Retina (tissue), 1 donor: ENCODE data around the gene LINC01488.

Experiments
- DNase-seq: peaks from one replicate; pipeline ENCODE4 v3.0.0-alpha.2; 2016

LINC01488 gene

DNA sequence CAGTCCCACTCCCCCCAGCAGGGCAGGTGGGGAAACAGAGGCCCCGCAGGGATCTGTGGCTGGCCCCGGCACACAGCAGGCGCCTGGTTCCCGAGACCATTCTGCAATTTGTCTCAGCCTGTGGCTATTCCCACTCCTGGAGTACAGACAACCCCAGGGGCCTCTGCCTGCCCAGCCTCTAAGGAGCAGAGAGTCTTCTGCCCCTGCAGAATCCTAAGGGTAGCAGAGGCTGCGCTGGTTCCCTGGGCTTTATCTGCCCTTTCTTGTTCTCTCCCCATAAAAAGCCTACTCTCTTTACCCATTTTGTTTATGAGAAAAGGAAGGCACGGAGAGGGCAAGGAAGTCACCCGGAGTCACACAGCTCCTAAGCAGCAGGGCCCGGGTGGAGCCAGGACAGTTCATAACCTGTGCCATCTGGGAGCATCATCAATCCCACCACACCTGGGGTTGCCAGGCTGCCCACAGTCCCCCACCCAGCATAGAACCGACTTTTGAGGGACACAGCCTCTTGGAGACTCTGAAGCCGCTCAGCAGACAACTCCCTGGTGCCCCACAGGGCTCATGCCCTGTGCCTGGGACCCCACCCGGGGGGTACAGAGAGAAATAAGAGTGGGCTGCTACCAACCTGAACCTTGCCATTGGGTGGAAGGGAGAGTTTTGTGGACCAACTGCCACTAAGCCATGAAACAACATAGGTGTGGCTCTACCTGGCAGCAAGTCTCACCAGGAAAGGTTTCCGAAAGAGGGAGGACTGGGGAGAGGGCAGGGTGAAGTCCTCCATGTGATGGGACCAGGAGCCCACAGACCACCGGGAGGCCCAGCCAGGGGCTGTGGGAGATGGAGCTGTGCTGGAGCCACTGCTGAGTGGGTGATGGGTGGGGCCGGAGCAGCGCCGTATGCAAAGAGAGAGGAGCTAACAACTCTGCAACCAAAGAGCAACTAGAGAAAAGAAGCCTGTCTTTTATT, 17.2 kb upstream of the LINC01488 start:
- no peak for DNase-seq

- no peak for DNase-seq
These were observed 16.0 kb upstream of the LINC01488 start for GRCh38 chr11:69465236-69466000.

GRCh38 chr11:69466039-69466438, 15.4 kb upstream of the LINC01488 start:
- DNase-seq: no peak

DNA sequence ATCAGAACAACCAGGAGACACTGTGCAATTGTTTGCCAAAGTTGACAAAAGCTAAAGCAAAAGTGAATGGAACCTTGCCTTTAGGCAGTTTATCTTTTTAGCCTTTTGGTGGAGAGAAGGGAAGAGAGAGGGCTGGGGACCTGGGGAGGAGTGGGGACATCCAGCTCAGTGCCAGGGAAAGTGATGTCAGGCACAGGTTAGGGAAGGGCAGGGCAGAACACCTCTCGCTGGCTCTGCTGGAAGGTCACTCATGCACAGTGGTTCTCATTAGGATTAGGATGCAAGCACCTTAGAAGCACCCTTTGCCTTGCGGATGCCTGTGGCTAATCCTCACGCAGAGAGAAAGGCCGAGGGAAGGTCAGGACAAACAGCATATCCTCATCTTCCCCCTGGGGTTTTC, 14.3 kb upstream of the LINC01488 start:
- DNase-seq: no peak

DNA sequence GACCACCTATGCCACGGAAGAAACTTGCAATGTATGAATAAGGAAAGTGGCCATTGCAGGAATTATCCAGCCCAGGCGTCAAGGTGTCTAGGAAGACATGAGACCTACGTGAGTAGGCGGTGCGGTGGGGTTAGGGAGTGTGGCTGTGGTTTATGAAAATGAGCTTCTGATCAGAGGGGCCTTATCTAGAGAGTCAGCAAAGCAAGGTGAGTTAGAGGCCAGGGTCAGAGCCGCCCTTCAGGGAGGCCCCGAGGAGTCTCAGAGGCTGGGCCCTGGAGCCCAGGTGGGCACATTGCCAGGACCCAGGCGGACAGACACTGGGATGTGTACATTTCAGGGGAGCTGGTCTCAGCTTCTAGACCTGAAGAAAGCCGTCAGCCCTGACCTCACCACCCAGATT, 13.8 kb upstream of the LINC01488 start:
- no peak for DNase-seq

GRCh38 chr11:69468221-69468620, 13.2 kb upstream of the LINC01488 start:
- no peak for DNase-seq

DNA sequence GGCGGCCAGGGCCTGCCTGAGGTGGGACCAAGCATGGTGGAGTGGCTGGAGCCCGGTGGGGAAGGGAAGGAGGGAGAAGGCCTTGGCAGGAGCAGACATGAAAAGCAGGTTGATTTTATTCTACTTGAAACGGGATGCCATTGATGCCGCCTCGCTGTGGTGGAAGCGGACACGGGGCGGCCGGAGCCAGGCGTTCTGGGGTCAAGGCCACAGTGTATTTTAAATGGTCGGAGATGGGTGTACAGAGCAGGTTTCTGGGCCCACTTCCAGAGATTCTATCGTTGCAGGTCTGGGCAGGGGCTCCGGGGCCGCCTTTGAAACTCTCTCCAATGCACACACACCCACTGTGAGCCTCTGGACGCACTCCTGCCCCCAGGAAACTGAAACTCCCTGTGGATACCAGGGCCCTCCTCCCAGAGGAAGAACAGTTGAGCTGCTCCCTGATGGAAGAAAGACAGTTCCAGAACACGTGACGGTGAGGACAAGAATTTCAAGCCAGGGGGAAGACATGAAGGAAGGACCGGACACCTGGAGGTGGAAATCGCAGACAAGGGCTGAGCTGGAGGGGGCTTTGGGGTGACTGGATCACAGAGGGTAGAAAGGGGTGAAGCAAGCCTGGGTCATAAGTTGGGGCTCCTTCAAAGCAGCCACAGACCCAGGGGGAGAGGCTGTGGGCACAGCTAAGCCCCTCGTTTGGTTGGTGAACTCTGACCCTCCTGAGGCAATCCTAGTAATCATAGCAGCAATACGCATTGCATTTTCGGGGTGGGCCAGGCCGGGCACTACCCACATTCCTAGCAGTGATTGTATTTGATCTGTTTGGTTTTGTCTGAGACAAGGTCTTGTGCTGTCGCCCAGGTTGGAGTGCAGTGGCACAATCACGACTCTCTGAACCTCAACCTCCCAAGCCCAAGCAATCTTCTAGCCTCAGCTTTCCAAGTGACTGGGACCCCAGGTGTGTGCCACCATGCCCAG, 12.3 kb upstream of the LINC01488 start:
- DNase-seq: no peak

DNA sequence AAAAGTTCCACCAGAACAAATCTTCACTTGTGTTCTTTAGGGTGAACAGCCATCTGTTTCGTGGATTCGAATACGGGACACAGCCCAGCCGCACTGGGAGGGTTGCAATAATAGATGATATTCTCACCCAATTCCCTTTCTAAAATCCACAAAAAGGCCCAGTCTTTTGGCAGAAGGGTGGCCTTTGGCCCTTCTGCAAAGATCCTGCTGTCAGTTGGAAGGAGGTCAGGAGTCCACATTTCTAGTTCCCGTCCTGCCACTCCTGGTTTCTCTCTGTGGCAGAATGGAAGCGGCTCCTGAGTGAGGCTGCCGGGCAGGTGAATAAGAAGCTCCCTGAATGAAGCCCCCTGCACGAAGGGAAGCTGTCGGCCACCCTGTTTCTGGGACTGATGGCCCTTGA, 11.2 kb upstream of the LINC01488 start:
- no peak for DNase-seq

DNA sequence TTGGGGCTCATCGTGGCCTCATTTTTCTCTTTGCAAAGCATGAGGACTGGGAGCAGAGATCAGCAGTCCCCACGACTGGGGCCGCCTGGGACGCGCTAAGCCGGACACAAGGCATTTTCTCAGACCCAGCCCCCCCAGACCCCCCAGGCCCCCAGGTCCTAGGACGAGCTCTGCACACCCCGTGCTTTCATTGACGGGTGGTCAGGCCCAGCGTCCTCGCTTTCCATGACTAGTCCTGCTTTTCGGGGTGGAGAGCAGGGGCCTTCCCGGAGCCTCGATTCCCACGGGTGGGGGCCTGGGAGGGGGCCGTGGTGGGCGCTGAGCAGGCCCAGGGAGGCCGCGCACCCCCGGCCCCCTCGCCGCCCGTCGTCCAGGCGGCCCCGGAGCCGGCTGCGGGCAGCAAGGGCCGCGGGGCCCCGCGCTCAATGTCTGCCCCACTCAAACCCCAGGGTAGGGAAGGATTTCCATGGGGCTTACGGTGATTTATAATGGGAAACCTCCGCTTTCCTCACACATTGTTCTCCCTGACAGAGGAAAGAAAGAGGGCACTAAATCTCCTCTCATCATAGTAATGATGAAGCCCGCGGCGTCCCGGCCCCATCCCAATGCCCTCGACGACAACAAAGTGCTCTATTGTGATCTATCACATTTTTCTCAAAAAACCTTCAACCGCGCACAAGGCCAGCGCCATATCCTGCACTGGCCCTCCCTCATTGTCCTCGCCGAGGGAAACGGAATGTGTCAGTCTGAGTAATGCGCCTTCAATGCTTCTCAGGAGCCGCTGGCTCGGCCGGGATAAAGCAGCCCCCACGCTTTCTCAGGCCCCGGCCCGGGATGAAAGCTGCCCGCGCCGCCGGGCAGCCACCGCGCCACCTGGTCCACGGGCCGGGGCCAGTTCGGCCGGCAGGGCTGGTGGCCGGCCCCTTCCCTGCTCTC, 10.4 kb upstream of the LINC01488 start:
- peak; percentile 81 for DNase-seq

GRCh38 chr11:69471729-69472540, 9.5 kb upstream of the LINC01488 start:
- no peak for DNase-seq

DNA sequence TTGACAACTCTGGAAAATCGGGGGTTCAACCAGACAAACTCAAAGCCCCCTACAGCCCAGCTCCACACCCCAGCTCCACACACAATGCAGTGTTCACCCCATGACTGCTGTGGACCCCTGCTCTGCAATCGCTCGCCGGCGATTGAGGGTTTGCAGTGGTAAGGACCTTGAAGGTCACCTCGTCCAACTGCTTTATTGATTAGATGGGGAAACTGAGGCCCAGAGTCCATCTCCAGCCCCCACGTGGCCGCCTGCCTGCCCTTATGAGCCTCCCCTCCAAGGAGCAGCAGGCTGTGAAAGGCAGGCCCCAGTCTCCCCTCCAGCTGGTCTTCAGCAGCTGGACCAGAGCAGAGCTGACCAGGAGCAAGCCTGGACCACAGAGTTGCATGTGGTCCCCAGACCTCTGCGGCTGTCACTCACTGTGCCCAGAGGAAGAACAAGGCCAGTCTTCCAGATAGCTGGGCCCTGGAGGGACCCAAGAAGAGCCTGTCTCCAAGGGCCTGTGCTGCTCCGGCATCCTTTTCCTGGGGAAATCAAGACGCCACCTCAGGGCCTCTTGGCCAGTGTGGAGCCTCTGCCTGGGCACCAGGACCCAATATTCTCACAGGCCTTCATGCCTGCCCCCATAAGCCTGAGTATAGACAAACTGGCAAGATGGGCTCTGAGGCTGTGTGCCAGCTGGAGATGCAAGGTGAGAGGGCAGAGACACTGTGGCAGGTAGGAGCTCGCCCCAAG, 8.8 kb upstream of the LINC01488 start:
- DNase-seq: no peak

DNA sequence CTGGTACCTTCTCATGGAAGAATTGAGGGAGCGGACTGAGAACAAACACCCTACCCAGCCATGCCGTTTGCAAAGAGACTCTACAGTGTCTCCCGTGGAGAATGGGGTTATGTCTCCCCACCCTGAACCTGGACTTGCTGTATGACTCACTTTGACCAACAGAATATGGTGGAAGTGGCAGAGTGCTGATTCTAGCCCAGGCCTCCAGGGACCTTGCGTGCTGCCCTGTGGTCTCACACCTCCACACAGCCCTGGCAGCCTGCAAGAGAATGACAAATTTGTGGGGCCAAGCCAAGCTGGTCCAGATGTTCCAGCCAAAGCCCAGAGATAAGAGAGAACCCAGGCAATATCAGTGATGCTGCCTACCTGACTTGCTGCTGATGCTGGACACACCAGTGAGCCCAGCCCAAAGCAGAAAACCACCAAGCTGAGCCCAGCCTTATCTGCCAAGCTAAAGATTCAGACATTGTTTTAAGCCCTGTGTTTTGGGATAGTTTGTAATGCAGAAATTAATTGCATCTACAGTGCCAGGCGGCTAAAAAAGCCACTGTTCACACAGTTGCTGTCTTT, 8.1 kb upstream of the LINC01488 start:
- no peak for DNase-seq

DNA sequence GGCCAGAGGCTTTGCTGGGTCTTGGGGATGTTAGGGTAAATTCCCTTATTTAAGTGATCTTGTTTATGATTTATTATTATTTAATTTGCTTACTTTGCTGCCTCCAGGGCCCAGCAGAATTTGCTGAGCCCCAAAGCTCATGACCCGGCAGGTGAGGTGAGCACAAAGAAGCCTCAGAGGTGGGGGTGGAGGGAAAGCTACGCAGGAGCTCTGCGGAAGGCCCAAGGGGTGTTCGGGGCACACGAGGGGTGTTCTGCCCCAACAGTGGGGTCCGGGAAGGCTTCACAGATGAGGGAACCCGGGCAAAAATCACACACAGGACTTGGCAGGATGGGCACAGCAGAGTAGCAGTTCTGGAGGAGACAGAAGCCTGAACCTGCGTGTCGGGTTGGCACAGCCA, 6.7 kb upstream of the LINC01488 start:
- no peak for DNase-seq

- peak; percentile 58 for DNase-seq
These were observed 6.2 kb upstream of the LINC01488 start for GRCh38 chr11:69475141-69475865.

- no peak for DNase-seq
These were observed 5.5 kb upstream of the LINC01488 start for GRCh38 chr11:69475866-69476471.

DNA sequence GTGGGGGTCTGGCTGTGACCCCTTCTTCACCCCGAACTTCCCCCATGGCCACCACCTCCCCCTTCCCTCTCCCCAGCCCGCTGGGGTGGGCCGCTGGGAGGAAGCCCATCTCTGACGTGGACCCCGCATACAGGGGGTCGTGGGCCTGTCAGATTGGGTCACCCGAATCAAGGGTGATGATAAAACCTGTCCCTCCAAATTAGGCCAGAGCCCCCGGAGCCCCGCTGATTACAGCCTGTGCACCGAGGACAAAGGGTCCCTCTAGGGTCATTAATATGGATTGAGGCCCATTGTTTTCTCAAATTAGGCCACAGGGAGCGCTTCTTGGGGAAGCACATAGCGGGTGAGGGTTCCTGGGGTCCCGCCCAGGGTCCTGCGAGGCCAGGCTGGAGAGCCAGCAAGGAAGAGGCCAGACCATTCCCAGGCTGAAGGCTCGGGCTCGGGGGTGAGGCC, 4.9 kb upstream of the LINC01488 start:
- peak; percentile 91 for DNase-seq

- DNase-seq: no peak
These were observed 4.4 kb upstream of the LINC01488 start for GRCh38 chr11:69477086-69477485.

DNA sequence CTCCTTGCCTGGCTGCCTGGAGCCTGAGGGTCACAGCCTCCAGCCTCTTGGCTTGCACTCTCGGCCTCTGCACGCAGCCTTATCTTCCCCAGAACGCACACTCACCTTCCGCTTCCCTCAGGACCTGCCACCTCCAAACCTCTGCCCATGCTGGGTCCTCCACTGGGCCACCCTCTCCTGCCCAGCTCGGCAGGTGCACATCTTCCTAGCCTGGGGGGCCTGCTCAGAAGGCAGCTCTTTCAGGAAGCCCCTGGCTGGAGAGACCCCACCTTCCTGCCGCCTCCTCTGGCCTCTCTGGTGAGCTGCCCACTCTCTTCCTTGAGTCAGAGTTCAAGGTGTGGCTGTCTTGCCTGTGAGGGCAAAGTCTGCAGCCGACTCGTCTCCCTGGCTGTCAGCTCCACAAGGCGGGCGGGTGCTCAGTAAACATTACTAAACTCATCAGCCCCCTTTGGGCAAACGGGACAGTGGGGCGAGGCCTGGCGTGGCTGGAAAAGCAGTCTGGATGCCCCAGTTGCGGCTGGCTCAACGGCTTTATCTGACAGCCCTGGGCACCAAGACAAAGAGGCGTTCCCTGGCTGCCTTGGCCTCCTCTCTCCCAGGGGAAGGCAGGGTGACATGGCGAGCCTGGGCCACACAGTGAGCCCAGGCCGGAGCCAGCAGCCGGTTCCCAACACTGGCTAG, 1.7 kb upstream of the LINC01488 start:
- no peak for DNase-seq
